Skeletal muscle tissue (tissue), 4 donors: ENCODE data around the gene NPHS1. TPM values are rescaled to one million over a fixed set of nuclear protein-coding genes. Genes with fewer than 3 reads are reported as not detected.
"Not testable (repeated sequence)": the region's sequence is repeated elsewhere in the genome, so short reads cannot be mapped to it uniquely, and the experiment has no call there.

Experiments used
- H3K27ac ChIP-seq: one replicate; pipeline ENCODE4 v1.7.0; 2013; ENCODE audit warnings: mild to moderate bottlenecking, low read depth, low read length, inconsistent platforms
- H3K27me3 ChIP-seq, 3 donors: one replicate each; pipeline ENCODE4 v1.7.0; 2013; ENCODE audit warnings: low read length in 3 of 3; ENCODE audit not compliant: control insufficient read depth in 3 of 3, insufficient read depth in 3 of 3
- H3K36me3 ChIP-seq, 3 donors: one replicate each; pipeline ENCODE4 v1.7.0; 2013; ENCODE audit warnings: low read length in 3 of 3; ENCODE audit not compliant: control insufficient read depth in 3 of 3, insufficient read depth in 3 of 3
- H3K4me1 ChIP-seq, 3 donors: one replicate each; pipeline ENCODE4 v1.7.0; 2013; ENCODE audit warnings: low read length in 3 of 3, mild to moderate bottlenecking in 3 of 3; ENCODE audit not compliant: control insufficient read depth in 3 of 3, insufficient read depth in 3 of 3
- H3K4me3 ChIP-seq, 3 donors: one replicate each; pipeline ENCODE4 v1.7.0; 2013; ENCODE audit warnings: low read length in 3 of 3
- H3K9ac ChIP-seq, 3 donors: one replicate each; pipeline ENCODE4 v1.7.0; 2013; ENCODE audit warnings: low read length in 3 of 3, mild to moderate bottlenecking in 3 of 3, moderate library complexity in 2 of 3, low read depth in 1 of 3
- H3K9me3 ChIP-seq, 3 donors: one replicate each; pipeline ENCODE4 v1.7.0; 2013; ENCODE audit warnings: low read length in 3 of 3; ENCODE audit not compliant: control insufficient read depth in 3 of 3
- total RNA-seq: library from RNA; depleted of rRNA; stranded (reverse); fragments of >200 nt; gene quantifications from one replicate; pipeline ENCODE4 v1.2.3, GENCODE V29; 2014
- donor health status: Osteomylitis.

Gene NPHS1
- total RNA-seq, 1 donor from 2014 or later, result under 0.01 TPM

GRCh38 chr19:35879770-35880317, 27.5 kb upstream of the NPHS1 start:
- Histone ChIP-seq H3K9me3 (no peaks in the 10 kb centered on the region), H3K27ac (no peak overlapping the region), H3K4me1 (no peaks in the 10 kb centered on the region), H3K36me3 (no peaks in the 10 kb centered on the region), H3K4me3 (no peak overlapping the region), H3K27me3 (peaks cover 12 to 28% (median 25%) of the 10 kb centered on the region in 3 donors), H3K9ac (no peak overlapping the region)

- Histone ChIP-seq H3K4me3 (no peak overlapping the region), H3K27me3 (peaks cover 12 to 34% (median 25%) of the 10 kb centered on the region in 3 donors), H3K4me1 (no peaks in the 10 kb centered on the region), H3K36me3 (no peaks in the 10 kb centered on the region), H3K27ac (no peak overlapping the region), H3K9me3 (no peaks in the 10 kb centered on the region), H3K9ac (no peak overlapping the region)
Observed at GRCh38 chr19:35879068-35879467, 26.8 kb upstream of the NPHS1 start.

GRCh38 chr19:35874392-35874930, 22.2 kb upstream of the NPHS1 start:
- H3K27me3 ChIP-seq, result peaks cover 37 to 61% (median 49%) of the 10 kb centered on the region in 3 donors
- no peak overlapping the region for H3K4me3 ChIP-seq
- H3K9me3 ChIP-seq, result no peaks in the 10 kb centered on the region
- no peak overlapping the region for H3K9ac ChIP-seq
- H3K27ac ChIP-seq, result no peak overlapping the region
- H3K36me3 ChIP-seq, result no peaks in the 10 kb centered on the region
- peaks cover 0 to 4% (median 4%) of the 10 kb centered on the region in 3 donors for H3K4me1 ChIP-seq

GRCh38 chr19:35872180-35872579, 19.9 kb upstream of the NPHS1 start:
- Histone ChIP-seq H3K36me3 (no peaks in the 10 kb centered on the region), H3K27me3 (peaks cover 39 to 49% (median 43%) of the 10 kb centered on the region in 3 donors), H3K4me1 (peaks cover 4 to 13% (median 12%) of the 10 kb centered on the region in 3 donors), H3K9me3 (no peaks in the 10 kb centered on the region), H3K9ac (no peak overlapping the region), H3K27ac (no peak overlapping the region), H3K4me3 (no peak overlapping the region)

- Histone ChIP-seq H3K4me1 (peaks cover 4 to 13% (median 12%) of the 10 kb centered on the region in 3 donors), H3K36me3 (no peaks in the 10 kb centered on the region), H3K4me3 (no peak overlapping the region), H3K9ac (no peak overlapping the region), H3K9me3 (no peaks in the 10 kb centered on the region), H3K27me3 (peaks cover 41 to 46% (median 42%) of the 10 kb centered on the region in 3 donors), H3K27ac (no peak overlapping the region)
Observed at GRCh38 chr19:35871611-35872010, 19.3 kb upstream of the NPHS1 start.

GRCh38 chr19:35870798-35871197, 18.5 kb upstream of the NPHS1 start:
- Histone ChIP-seq H3K9me3 (no peaks in the 10 kb centered on the region), H3K27me3 (peaks cover 44 to 49% (median 44%) of the 10 kb centered on the region in 3 donors), H3K27ac (no peak overlapping the region), H3K4me1 (peaks cover 4 to 13% (median 12%) of the 10 kb centered on the region in 3 donors), H3K9ac (no peak overlapping the region), H3K4me3 (no peak overlapping the region), H3K36me3 (no peaks in the 10 kb centered on the region)

GRCh38 chr19:35870124-35870736, 17.9 kb upstream of the NPHS1 start:
- not testable (repeated sequence) for H3K27ac ChIP-seq, H3K9me3 ChIP-seq, H3K36me3 ChIP-seq, H3K4me3 ChIP-seq, H3K9ac ChIP-seq
- H3K4me1 ChIP-seq, result peaks cover 4 to 13% (median 12%) of the 10 kb centered on the region in 3 donors
- H3K27me3 ChIP-seq, result peaks cover 44 to 54% (median 50%) of the 10 kb centered on the region in 3 donors

- Histone ChIP-seq H3K4me3 (no peak overlapping the region), H3K9ac (no peak overlapping the region)
Observed at GRCh38 chr19:35869327-35870123, 17.2 kb upstream of the NPHS1 start.

GRCh38 chr19:35868823-35869326, 16.6 kb upstream of the NPHS1 start:
- H3K4me1 ChIP-seq, result peaks cover 4 to 13% (median 12%) of the 10 kb centered on the region in 3 donors
- H3K27ac ChIP-seq, result no peak overlapping the region
- no peaks in the 10 kb centered on the region for H3K9me3 ChIP-seq
- H3K4me3 ChIP-seq, result no peak overlapping the region
- peaks cover 44 to 56% (median 55%) of the 10 kb centered on the region in 3 donors for H3K27me3 ChIP-seq
- no peaks in the 10 kb centered on the region for H3K36me3 ChIP-seq
- no peak overlapping the region for H3K9ac ChIP-seq

More at GRCh38 chr19:35869327-35870123, 17.2 kb upstream of the NPHS1 start:
- no peak overlapping the region for H3K27ac ChIP-seq
- peaks cover 4 to 13% (median 12%) of the 10 kb centered on the region in 3 donors for H3K4me1 ChIP-seq
- H3K9me3 ChIP-seq, result no peaks in the 10 kb centered on the region
- H3K36me3 ChIP-seq, result no peaks in the 10 kb centered on the region
- H3K27me3 ChIP-seq, result peaks cover 44 to 55% (median 52%) of the 10 kb centered on the region in 3 donors
